NCI-H1694 treated with DMSO at 0.1 percent for 48 hours (cell line): ENCODE measurements around the gene ZNF880.
"Not testable (repeated sequence)": the region's sequence is repeated elsewhere in the genome, so short reads cannot be mapped to it uniquely, and the experiment has no call there.

Experiments
- DNase-seq: peaks from one replicate; lab custom pipeline; 2025; lab: John Stamatoyannopoulos, UW

ZNF880 gene

DNA sequence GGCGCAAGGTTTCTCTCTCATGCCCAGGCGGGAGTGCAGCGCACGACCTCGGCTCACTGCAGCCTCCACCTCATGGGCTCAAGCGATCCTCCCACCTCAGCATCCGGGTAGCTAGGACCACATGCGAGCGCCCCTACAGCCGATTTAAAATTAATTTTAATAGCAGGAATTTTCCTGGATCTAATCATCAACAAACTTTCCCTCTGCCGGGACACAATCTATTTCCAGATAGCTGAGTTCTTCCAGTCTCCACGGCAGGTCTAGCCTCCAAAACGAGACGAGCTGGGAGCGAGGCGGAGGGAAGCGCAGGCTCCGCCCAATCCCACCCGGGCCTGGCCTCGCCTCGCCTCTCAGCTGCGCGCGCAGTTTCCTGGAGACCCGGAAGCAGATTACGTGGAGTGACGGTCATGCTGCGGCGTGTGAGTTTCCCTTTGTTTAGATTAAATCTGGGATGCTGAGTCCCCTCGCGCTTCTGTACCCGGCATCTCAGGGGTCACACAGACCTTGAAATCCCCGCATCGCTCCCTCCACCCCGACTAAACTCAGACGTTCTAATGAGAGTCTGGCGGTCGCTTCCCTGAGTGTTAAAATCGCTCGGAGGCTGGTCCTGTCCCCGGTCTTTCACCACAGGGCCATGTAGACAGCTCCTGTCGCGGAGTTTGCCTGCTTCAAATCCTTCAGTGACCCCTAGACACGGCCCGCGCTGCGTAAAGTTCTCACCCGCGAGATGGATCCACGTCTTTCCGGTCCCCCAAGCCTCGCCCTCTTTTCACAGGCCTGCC, at the start of gene ZNF880:
ZNF880 (plus strand) TSS at position 365 of the 782 bp plus-strand sequence; CDS start at position 408, 43 bp downstream.
- no peak for DNase-seq

DNA sequence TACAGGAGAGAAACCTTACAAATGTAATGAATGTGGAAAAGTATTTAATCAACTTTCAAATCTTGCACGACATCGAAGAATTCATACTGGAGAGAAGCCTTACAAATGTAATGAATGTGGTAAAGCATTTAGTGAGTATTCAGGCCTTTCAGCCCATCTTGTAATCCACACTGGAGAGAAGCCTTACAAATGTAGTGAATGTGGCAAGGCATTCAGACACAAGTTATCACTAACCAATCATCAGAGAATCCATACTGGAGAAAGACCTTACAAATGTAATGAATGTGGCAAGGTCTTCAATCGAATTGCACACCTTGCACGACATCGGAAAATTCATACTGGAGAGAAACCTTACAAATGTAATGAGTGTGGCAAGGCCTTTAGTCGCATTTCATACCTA, 47.3 kb upstream of the ZNF880 start:
- DNase-seq: no peak

DNA sequence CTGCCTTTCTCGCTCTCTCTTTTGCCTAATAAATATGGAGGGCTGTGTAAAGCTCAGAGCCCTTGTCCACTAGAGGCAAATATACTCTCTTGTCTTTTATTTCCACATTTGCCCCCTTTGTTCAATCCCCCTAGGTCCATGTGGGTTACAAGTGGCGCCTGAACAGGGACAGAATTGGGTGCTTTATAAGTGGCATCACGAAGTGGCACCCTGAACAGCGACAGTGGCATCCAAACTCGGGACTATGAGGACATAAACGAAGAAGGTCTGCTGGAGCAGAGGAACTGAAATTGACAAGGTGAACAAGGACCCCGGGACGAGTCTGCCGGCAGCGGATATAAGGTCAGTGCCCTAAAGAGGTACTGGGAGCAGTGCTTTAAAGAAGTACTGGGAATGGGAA, 38.0 kb upstream of the ZNF880 start:
- DNase-seq: no peak

DNA sequence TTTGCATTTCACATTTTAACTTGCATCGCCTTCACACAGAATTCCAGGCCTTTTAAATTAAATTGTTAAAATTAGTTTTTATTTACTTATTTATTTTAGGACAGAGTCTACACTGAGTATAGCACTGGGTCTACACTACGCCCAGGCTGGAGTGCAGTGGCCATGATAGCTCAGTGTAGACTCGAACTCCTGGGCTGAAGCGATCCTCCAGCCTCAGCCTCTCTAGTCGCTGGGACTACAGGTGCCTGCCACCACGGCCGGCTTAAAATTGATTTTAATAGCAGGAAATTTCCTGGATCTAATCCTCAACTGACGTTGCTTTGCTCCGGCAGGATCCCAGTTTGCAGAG, 34.0 kb upstream of the ZNF880 start:
- no peak for DNase-seq

DNA sequence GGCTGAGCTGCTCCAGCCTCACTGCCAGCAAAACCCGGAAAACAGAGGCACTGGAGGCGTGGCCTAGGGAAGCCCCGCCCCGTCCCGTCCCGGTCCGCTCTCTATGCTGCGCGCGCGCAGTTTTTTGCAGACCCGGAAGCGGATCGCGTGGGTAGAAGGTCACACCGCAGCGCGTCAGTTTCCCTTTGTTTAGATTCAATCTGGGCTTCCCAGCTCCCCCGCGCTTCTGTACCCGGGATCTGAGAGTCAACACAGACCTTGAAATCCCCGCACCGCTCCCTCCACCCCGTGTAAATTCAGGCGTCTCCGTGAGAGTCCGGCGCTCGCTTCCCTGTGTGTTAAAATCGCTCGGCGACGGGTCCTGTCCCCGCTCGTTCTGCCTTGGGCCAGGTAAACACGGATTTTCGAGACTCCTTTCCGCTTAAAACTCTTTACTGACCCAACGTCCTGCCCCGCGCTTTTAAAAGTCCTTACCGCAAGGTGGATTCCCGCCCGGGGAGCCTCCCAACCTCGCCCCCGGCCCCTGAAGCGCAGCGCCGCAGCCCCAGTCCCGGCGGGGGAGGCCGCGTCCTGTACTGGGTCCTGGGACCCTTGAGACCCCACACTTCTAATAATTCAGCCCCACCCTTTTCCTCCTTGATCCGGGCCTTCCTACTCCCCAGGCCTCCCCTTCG, 33.5 kb upstream of the ZNF880 start, which contains the start of gene ZNF610:
ZNF610 (plus strand) TSS at position 127 of the 674 bp plus-strand sequence. CDS start 12,930 bp downstream, outside the sequence.
- DNase-seq: no peak

DNA sequence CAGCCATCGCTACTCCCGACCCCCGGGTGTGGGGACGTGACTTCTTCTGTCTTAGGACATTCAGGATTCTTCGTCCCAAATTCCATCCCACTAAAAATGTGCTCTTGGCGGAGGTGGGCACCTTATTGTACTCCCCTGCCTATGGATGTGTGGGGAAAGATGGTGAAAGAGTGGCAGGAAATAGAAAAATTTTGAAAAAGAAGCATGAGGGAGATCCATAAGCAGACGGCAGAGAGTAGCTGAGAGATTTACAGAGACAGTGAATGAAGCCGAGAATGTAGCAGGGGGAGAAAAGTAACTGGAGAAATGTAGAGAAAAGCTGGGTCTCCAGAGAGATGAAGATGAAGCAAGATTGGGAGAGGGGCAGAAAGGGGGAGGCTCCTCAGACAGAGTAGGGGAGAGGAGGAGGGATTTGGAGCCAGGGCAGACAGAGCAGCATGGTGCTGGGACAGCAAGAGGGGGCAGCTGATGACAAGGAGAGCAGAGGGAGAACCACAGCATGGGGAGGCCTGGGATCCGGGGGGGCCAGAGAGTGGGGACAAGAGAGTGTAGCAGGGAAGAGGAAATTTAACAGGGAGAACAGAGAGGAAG, 32.8 kb upstream of the ZNF880 start:
- DNase-seq: no peak

DNA sequence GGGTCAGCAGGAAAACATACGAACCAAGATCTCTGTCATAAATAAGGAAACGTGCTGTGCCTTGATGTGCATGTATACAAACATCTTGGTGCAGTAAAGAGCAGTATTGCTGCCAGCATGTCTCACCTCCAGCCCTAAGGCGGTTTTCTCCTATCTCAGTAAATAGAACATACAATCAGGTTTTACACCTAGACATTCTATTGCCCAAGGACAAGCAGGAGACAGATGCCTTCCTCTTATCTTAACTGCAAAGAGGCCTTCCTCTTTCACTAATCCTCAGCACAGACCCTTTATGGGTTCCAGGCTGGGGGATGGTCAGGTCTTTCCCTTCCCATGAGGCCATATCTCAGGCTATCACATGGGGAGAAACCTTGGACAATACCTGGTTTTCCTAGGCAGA, 30.7 kb upstream of the ZNF880 start:
- DNase-seq: not testable (repeated sequence)

DNA sequence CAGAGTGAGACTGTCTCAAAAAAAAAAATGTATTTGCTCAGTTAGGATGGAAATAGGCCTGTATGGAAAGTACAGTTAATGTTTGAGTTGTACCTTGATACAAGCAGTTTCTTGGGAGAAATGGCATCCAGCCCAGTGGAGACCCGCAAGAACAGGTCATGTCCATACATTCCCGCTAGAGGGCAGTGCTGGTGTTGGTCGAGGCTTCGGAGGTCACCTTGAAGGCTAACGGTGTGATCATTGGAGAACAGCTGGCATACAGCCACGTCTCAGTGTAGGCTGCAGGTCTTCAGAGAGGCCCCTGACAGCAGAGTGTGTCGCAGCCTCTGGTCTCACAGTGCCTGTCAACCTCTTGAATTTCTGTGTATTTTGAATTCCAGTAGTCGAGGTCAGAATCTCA, 26.2 kb upstream of the ZNF880 start:
- DNase-seq: no peak

DNA sequence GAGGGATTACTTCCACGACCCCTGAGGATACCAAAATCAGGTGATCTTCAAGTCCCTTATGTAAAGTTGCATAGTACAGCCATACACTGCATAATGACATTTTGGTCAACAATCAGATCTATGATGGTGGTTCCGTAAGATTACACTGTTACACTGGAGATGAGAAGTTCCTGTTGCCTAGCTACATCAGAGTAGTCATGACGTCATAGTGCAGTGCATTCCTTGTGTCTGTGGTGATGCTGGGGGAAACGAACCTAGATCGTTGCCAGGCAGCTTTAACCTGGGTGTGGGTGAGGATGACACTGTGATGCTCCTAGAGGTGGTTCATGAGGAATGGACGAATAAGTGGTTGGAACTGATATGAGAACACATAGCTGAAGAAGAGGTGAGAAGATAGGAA, 24.6 kb upstream of the ZNF880 start:
- DNase-seq: no peak

DNA sequence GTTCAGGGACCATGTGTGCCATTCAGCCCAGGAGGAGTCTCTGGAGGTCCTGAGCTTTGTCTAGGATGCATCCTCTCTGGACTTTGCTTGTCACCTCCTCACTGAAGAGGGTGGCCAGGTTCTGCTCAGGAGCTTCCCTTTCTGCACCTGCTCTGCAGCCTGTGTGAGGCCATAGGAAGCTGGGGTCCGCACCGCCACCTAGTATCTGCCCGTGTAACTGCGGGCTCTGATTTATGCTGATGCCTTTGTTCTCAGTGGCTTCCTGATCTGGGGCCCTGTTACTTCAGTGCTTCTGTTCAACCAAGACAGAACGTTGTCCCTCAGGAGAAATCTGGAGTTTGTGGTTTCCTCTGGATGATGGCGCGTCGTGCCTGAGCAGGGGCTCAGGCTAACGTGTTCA, 18.2 kb upstream of the ZNF880 start:
- no peak for DNase-seq

DNA sequence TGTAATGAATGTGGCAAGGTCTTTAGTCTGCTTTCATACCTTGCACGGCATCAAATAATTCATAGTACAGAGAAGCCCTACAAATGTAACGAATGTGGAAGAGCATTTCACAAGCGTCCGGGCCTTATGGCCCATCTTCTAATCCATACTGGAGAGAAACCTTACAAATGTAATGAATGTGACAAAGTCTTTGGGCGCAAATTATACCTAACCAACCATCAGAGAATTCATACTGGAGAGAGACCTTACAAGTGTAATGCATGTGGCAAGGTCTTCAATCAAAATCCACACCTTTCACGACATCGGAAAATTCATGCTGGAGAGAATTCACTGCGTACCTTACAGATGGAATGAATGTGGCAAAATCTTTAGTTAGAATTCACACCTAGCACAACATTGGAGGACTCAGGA, 3.3 kb upstream of the ZNF880 start:
- no peak for DNase-seq

DNA sequence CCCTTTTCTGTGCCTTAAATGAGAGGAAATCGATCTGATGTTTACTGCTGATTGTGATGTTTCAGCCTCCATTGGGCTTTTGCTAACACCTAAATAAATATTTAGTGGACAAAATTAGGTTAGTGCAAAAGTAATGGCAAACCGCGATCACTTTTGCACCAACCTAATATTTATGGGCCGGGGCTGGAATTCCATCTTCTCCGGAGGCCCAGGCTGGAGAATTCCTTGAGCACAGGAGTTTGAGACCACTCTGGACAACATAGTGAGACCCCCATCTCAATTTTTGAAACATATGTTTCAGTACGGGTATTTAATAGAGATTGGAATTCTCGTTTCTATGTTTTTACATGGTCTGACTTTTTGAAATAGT, 603 bp downstream of the ZNF880 start:
- DNase-seq: no peak

DNA sequence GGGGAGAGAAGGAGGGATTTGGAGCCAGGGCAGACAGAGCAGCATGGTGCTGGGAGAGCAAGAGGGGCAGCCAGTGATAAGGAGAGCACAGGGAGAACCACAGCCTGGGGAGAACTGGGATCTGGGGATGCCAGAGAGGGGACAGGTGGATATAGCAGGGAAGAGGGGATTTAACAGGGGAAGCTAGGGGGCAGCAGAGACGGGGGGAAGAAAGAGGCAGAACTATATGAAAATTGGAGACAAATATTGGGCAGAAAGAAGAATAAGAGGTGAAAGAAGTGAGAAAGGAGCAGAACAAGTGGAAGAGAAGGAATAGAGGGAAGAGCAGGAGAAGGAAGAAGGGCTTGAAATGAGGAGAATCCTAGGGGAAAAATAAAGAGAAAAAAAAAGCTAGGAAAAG, 21.4 kb downstream of the ZNF880 start:
- no peak for DNase-seq

DNA sequence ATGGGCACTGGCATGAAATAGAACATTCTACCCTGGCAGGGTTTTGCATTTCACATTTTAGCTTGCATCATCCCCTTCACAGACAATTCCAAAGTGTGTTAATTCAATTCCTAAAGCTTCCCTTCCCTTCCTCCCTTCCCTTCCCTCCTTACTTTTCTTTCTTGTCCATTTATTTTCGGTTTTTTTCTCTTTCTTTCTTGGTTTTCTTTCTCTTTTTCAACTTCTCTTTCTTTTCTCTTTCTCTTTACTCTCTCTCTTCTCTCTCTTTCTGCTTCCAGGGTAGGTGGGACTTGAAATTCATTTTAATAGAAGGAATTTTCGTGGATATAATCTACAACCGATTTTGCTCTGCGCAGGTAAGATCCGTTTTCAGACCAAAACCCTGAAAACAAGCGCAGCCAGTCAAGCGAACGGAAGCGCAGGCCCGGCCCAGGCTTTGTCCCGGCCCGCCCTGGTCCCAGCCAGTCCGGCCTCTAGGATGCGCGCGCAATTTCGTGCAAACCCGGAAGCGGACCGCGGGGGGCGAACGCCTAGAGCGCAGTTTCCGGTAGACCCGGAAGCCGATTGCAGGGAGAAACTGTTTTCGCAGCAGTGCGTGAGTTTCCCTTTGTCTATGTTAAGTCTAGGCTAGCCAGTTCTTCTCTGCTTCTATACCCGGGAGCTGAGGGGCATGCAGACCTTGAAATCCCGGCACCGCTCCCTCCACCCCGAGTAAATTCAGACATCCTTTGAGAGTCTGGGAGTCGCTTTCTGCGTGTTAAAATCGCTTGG, 27.8 kb downstream of the ZNF880 start, which contains the start of gene ZNF528:
ZNF528 (plus strand) TSS at position 540 of the 771 bp plus-strand sequence. CDS start 4,165 bp downstream, outside the sequence.
- DNase-seq: no peak

DNA sequence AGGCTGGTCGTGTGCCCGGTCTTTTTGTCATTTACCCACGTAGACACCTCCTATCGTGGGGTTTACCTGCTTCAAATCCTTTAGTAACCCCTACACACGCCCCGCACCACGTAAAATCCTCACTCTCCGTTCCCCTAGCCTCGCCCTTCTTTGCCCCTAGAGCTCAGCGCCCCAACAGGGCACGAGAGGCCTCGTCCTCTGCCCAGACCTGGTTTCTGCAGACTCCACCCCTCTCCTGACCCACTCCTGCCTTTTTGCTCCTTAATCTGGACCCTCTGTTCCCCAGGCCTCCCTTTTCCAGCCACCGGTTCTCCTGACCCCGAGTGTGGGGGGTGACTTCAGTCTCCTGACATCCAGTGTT, 28.3 kb downstream of the ZNF880 start:
- DNase-seq: no peak

DNA sequence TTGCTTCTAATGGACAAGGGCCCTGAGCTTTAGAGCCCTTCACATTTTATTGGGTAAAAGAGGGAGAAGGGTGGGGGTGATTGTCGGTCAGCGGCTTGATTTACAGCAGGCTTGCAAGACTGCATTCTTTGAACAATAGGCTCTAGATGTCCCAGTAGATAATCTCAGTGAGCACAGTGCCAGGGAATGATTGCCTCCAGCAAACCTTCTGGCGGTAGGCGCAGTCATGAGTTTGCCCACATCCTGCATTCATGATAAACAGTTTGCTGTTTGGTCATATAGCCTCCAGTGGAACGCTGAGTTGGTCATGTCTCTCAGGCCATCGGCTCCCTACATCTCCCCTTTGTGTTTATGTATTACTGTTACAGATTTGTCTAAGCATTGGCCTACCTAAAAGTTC, 40.6 kb downstream of the ZNF880 start:
- DNase-seq: no peak

DNA sequence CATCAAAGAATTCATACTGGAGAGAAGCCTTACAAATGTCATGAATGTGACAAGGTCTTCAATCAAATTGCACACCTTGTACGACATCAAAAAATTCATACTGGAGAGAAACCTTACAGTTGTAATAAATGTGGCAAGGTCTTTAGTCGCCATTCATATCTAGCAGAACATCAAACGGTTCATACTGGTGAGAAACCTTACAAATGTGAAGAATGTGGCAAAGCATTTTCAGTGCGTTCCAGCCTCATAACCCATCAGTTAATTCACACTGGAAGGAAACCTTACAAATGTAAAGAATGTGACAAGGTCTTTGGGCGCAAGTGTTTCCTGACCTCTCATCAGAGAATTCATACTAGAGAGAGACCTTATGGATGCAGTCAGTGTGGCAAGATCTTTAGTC, 46.0 kb downstream of the ZNF880 start:
- no peak for DNase-seq

DNA sequence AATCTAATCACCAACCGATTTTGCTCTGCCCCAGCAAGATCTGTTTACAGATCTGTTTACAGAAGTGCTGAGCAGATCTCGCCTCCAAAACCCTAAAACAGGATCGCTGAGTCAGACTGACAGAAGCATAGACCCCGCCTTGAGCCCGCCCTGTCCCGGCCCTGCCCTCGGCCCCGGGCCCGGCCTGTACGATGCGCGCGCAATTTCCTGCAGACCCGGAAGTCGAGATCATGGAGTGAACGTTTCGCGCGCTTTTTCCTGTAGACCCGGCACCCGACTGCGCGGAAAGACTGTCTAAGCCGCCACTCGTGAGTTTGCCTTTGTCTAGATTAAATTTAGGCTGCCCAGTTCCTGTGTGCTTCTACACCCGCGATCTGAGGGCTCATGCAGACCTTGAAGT, 59.2 kb downstream of the ZNF880 start, which contains the start of gene ZNF534:
ZNF534 (plus strand) TSS at position 212 of the 400 bp plus-strand sequence. CDS start 2,327 bp downstream, outside the sequence.
- no peak for DNase-seq
